Tongue (tissue), 3 donors: ENCODE data around the gene TVP23A. TPM values are rescaled to one million over a fixed set of nuclear protein-coding genes. Genes with fewer than 3 reads are reported as not detected.
"Not testable (repeated sequence)": the region's sequence is repeated elsewhere in the genome, so short reads cannot be mapped to it uniquely, and the experiment has no call there.

Experiments
- DNase-seq: peaks from one replicate; pipeline ENCODE4 v3.0.0-alpha.2; 2015
- small RNA-seq: library from RNA; depleted of rRNA; stranded (forward); fragments of <200 nt; gene quantifications from one replicate; pipeline ENCODE3, GENCODE V24; 2014; ENCODE audit warnings: low replicate concordance
- total RNA-seq: library from RNA; depleted of rRNA; stranded (reverse); fragments of >200 nt; gene quantifications from one replicate; pipeline ENCODE4 v1.2.3, GENCODE V29; 2014

The TVP23A gene
- total RNA-seq, 1 donor from 2014 or later = 1.2 TPM

DNA sequence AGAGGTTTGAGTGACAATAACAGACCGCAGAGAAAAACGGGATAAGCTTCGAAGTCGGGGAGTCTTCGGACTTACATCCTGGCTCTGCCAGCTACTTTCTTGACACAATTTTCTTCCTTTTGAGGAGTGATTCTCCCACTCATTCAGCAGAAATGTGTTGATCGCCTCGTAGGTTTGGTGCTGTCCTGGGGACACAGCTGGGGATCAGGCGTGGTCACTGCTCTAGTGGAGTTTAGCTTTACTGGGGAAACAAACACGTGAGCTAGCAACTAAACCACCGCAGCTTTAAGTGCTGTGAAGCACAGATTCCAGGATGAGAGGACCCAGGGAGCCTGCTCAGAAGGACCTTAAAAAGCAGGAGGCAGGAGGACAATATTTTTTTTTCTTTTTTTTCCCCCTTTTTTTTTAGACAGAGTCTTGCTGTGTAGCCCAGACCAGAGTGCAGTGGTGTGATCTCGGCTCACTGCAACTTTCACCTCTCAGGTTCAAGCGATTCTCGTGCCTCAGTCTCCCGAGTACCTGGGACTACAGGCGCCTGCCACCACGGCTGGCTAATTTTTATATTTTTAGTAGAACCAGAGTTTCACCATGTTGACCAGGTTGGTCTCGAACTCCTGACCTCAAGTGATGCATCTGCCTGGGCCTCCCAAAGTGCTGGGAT, 74.1 kb downstream of the TVP23A start:
- no peak for DNase-seq

DNA sequence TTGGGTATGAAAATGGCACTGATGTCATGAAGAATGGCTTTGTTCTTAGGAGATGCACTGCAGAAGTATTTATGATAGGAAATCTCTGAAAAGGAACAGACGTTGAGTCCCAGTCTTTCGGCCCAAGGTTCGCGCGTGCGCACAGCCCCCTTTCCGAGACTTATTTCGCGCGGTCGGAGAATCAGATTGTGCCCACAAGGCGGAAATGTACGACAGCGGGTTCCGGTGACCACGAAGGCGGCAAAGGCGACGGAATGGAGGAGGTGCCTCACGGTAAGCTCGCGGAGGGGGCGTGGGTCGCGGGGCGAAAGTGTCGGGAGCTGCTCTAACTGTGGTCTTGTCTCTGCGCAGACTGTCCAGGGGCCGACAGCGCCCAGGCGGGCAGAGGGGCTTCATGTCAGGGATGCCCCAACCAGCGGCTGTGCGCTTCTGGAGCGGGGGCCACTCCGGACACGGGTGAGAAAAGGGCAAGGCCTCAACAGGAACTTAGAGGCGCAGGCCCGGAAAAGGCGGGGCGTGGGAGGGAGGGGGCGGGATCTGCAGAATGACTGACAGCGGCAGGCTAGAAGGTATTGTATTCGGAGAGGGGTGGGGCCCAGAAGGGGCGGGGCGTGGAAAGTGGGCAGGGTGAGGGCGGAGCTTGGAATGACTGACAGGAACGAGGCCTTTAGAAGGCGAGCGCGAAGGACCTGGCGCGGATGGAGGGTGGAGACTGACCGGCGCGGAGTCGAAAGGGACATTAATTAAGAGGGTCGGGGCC, 74.8 kb downstream of the TVP23A start, which contains the start of gene NUBP1:
NUBP1 (plus strand) TSS at position 233 of the 760 bp plus-strand sequence; CDS start at position 255, 22 bp downstream.
- peak; percentile 99 for DNase-seq

DNA sequence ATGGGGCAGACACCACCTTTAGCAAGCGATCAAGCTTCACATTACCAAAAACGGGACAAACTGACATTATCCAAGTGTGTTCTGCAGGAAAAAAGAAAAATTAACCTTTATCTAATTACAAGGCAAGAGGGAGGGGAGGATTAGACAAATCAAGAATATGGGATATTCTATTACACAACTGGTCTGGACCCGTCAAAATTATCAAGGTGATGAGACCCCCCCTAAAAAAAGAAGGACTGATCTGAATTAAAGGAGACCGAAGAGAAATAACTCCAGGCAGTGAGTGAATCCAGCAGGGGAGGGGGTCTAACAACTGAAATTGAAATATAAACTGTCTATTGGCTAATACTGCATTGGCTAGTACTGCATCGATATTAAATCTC, 75.4 kb downstream of the TVP23A start:
- no peak for DNase-seq

DNA sequence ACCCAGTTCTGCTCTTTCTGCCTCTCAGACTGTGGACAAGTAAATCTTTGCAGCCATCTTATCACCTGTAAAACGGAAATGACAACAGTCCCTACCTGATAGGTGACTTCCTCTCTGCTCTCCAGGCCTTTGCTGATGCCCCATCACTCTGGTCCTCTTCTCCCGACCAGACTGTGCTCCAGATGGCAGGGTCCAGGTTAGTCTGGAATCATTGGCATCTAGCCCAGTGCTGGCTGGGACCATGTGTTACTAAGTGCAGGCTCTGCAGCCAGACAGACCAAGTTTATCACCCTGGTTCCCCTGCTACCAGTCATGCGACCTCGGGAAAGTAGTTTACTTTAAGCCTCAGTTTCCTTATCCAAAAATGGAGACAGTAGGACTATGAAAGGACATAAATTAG, 76.8 kb downstream of the TVP23A start:
- peak; percentile 43 for DNase-seq

DNA sequence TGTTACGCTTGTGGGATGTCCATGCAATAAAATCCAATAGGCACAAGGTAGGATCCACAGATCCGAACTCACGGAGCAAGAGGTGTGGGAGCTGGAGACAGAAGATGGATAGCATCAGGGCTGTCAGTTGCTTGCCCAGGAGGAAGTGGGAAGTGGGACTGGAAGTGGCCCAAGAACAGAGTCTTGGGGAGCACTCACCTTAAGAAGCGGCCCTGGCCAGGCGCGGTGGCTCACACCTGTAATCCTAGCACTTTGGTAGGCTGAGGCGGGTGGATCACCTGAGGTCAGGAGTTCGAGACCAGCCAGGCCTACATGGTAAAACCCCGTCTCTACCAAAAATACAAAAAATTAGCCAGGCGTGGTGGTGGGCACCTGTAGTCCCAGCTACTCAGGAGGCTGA, 77.3 kb downstream of the TVP23A start:
- DNase-seq = not testable (repeated sequence)

DNA sequence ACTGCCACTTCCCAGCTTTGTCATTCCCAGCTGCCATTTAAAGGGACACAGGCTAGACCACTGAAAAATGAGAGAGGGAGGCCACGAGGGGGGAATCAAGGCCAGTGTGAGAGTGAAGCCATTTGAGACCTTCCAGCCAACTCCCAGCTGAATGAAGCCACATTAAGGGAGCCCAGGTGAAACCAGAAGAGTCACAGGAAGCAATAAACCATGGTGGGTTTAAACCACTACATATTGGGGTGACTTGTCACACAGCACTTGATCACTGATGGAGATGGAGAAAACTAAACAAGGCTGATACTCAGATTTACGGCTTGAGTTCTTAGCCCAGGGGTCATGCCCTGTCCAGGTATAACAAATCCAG, 77.8 kb downstream of the TVP23A start:
- no peak for DNase-seq

DNA sequence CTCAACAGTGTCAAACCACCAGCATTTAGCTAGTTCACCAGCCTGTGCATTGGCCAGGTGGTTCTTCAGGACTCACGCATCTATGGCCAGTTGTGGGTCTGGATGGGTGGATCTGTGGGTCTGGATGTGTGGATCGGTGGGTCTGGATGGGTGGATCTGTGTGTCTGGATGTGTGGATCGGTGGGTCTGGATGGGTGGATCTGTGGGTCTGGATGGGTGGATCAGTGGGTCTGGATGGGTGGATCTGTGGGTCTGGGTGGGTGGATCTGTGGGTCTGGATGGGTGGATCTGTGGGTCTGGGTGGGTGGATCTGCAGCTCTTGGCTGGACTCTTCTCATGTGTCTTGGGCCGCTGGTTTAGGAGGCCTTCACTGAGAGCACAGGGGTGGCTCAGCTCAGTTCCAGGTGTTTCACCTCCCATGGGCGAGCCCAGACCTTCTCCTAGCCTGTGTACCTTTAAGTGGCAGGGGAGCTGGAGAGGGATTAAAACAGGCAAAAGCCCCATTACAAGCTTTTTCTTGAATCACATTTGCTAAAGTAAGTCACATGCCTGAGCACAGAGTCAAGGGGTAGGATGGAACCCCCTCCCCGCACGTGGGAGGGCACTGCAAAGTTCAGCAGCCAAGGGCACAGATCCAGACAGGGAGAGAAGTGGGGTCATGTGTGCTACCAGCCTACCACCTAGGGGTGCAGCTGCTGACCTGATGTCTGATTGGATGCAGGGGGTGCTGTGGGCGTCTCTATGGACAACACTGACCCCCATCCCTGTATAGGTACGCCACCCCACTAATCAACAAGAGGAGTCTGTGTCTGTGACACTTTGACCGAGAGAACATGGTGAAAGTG, 78.4 kb downstream of the TVP23A start:
- DNase-seq = no peak

DNA sequence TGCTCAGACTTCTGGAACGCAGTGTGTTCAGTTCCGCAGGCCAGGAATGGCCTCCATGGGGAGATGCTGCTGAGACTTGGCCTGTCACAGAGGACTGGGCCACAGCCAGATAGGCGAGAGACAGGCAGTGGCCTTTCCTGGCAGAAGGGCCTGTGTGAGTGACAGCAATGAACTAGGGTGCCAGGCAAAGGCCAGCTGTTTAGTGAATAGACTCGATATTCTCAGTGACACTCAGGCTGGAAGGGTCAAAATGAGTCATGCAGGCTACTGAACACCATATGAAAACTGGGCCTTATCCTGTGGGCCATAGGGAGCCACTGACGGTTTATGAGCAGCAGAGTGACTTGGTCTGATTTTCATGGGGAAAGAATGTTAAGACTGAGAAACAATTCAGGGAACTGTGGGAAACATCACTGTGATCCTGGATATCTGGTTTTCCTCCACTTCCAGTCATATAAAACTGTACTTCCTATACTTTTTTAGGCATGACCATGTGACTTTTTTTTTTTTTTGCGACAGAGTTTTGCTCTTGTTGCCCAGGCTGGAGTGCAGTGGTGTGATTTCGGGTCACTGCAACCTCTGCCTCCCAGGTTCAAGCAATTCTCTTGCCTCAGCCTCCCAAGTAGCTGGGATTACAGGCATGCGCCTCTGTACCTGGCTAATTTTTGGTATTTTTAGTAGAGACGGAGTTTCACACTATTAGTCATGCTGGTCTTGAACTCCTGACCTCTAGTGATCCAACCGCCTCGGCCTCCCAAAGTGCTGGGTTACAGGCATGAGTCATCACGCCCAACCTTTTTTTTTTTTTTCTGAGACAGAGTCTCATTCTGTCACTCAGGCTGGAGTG, 80.1 kb downstream of the TVP23A start:
- DNase-seq = peak; percentile 39

DNA sequence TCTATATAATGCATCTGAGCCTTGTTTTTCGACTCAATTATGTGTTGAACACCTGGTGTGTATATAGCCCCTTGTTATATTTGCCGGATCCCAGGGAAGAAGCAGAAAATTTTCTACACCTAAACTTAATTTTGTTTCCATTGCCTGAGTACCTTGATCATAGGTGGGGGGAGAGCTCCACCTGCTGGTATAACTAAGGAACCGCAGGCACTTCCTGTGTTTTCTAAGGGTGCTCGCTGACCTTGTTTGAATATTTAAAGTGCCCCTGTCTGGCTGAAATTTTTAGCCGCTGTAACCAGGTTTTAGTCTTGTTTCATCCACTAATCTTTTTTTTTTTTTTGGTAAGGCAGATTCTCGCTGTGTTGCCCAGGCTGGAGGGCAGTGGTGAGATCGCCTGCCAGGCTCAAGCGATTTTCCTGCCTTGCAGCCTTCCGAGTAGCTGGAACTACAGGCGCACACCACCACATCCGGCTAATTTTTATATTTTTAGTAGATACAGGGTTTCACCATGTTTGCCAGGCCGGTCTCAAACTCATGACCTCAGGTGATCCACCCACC, 81.4 kb downstream of the TVP23A start:
- DNase-seq = peak; percentile 89

DNA sequence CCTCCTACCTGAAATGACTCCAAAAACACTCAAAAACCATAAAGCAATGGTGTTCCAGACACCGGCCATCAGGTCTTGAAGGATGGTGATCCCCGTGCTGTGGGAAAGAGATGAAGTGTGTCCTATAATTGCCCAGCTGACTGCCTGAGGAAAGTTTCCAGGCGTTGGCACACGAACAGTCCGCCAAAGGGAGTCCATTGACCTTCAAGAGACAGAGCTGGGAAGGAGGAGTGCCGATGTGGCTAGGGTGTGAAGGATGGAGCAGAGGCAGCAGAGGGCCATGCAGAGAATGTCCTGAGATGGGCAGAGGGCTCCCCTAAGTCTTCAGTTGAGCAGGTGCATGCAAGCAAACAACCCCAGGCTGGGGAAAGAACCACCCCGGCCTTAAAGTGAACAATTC, 86.8 kb downstream of the TVP23A start:
- no peak for DNase-seq

DNA sequence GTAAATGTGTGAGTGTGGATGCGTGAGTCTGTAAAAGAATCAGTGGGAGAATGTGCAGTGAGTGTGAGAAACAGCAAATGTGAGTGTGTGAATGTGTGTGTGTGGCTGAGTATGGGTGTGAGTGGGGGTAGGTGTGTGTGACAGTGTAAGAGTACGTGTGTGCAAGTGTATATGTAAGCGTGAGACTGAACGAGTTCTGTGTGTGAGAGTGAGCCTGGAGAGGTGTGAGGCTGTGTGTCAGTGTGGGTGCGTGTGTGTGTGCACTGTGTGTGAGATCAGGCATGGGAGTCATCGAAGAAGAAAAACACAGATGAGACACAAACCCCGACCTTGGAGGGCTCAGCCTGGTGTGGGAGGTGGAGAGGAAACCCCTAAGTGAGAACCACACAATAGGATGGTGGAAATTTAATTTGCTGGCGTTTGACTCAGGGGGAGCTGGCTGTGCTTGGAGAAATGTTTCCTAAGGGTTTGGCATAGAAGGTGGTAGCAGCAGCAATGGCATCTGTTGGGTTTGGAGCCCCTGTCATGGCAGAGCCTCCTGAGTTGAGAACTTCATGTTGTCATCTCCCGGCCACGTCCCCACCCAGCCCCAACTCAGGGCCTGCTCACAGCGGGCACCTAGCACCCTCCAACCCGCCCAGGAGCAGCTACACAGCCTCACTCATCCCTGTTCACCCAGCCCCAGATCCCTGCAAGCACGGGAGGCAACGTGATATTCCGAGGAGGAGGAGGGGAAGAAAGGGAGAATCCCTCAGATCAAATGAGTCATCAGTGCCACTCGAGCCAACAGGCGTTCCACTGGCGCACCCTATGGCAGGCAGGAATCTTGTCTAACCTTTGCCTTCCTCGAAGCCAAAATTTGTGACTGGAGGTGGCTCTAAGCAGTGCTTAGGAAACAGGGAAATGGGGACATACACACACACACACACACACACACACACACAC, 89.2 kb downstream of the TVP23A start:
- peak; percentile 29 for DNase-seq

DNA sequence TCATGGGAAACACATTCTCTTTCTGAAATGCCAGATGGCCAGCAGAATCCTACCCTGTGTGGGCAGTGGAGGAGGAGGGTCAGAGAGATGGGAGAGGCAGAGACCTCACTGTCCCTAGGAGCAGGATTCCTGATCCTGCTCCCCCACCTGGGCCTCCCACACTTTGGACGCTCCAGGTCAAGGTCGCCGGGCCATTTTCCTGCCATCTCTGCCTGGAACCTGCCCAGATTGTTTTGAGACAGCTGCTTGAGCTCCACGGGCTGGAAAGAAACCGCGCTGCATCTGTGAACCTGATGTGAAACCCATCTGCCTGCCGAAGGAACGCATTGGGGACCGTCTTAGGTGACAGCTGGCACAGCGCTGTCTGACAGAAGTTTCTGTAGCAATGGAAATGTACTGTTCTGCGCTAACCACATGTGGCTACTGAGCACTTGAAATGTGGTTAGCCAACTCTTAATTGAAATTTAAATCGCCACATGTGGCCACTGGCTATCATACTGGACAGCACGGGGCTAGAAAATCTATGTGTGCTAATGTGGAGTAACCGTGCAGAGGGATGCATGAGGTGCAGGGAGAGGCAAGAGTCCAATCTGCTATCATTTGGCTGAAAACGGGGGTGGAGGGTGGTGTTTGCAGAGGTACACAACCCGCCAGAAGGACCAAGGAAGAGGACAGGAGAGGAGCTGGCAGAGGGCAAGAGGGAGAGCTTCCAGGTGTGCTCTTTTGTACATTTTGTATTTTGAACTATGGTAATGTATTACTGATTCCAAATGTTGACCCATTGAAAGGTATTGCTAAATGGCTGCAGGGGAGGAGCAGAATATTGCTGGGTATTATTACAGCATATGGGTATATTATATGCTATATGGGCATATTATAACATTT, 90.3 kb downstream of the TVP23A start:
- DNase-seq = peak; percentile 63

Small RNA genes lying within 50 kb of the gene (small RNA-seq; reads per million reads assigned to genes)
- gene MTND4LP24 = not detected
- gene MTND6P33 = not detected

Other genes with a start within 250 kb of the TVP23A start
- gene EMP2, start 238.2 kb downstream of the TVP23A start, total RNA-seq = 60.7 TPM
- 1.0 TPM for gene TEKT5, start 123.9 kb downstream of the TVP23A start, total RNA-seq
- 34.6 TPM for gene NUBP1, start 75.0 kb downstream of the TVP23A start, total RNA-seq
- gene CIITA, start 58.4 kb upstream of the TVP23A start, total RNA-seq = 7.2 TPM
- gene DEXI, start 123.7 kb upstream of the TVP23A start, total RNA-seq = 56.2 TPM
- gene CLEC16A, start 125.8 kb upstream of the TVP23A start, total RNA-seq = 22.1 TPM